Measurements from ENCODE around the gene FUT6.

FUT6 gene

GRCh38 chr19:5790559-5791520 lies 48.7 kb downstream of the FUT6 start, which contains the start of gene DUS3L:
Gene DUS3L, minus strand, starts transcription at chr19:5791163. Its CDS starts 22 bp downstream, at chr19:5791141.
- H3K9ac ChIP-seq (ENCODE audit: insufficient read length, low read depth), result peak within 1 kb of the TSS; percentile 97
- TF ChIP-seq ZNF274 (IDR thresholded peaks at IDR 0.05; ENCODE audit: low read depth, low read length) (no peak), YY1 (IDR thresholded peaks at IDR 0.05; ENCODE audit: insufficient read depth, insufficient read length) (peak; percentile 26)
- peaks cover 42% of the 10 kb centered on the region for H3K36me3 ChIP-seq (ENCODE audit: insufficient read depth, insufficient read length, low read length)
- peak; percentile 98 for DNase-seq (ENCODE audit: low read depth, low spot score)
- peak within 1 kb of the TSS; percentile 88 for H3K4me3 ChIP-seq (ENCODE audit: insufficient read length, low read depth)
- H3K4me1 ChIP-seq (ENCODE audit: insufficient read depth, insufficient read length), result peaks cover 5% of the 10 kb centered on the region
- no peaks in the 10 kb centered on the region for H3K9me3 ChIP-seq (ENCODE audit: insufficient read depth, low read length)
- H3K27me3 ChIP-seq (ENCODE audit: insufficient read depth, insufficient read length), result no peaks in the 10 kb centered on the region

DNA sequence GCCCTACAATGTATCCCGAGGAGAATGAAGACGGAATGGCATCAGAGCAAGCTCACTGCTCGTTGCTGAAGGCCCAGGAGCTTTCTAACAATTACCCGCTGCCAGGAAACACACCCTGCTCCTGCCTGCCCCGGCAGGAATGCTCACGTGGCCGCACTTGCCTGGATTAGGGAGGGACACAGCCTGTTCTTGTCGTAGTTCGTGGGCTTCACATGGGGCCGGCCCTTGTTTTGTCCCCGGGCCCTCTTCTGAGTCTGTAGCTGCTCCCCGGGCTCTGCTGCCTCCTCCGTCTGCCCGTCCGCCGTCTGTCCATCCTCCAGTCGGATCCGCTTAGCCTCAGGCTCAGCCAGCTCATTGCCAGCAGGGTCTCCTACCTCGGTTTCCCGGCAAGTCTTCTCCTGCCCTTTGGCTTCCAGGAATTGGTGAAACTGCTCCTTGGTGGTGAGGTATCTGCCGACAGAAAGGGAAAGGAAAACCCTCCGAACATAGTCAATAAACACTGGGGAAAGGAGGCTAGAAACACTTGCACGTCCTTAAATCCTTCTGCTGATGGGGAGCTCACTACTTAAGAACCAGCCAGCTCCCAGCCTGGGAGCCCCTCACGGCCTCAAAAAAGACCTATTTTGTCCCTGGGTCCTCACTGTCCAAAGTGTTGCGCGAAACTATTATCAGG lies 49.5 kb downstream of the FUT6 start:
- Histone ChIP-seq H3K9me3 (ENCODE audit: insufficient read depth, low read length) (no peaks in the 10 kb centered on the region), H3K4me1 (ENCODE audit: insufficient read depth, insufficient read length) (peaks cover 5% of the 10 kb centered on the region), H3K27me3 (ENCODE audit: insufficient read depth, insufficient read length) (no peaks in the 10 kb centered on the region), H3K4me3 (ENCODE audit: insufficient read length, low read depth) (peak overlapping the region; percentile 88), H3K9ac (ENCODE audit: insufficient read length, low read depth) (peak overlapping the region; percentile 43), H3K36me3 (ENCODE audit: insufficient read depth, insufficient read length, low read length) (peaks cover 50% of the 10 kb centered on the region)
- DNase-seq (ENCODE audit: low read depth, low spot score), result no peak
- no peak for TF ChIP-seq ZNF274 (IDR thresholded peaks at IDR 0.05; ENCODE audit: low read depth, low read length)
- TF ChIP-seq SUZ12 (IDR thresholded peaks at IDR 0.05; ENCODE audit: extremely low read depth, insufficient read depth, insufficient read length), result no peak
- no peak for TF ChIP-seq YY1 (IDR thresholded peaks at IDR 0.05; ENCODE audit: insufficient read depth, insufficient read length)

DNA sequence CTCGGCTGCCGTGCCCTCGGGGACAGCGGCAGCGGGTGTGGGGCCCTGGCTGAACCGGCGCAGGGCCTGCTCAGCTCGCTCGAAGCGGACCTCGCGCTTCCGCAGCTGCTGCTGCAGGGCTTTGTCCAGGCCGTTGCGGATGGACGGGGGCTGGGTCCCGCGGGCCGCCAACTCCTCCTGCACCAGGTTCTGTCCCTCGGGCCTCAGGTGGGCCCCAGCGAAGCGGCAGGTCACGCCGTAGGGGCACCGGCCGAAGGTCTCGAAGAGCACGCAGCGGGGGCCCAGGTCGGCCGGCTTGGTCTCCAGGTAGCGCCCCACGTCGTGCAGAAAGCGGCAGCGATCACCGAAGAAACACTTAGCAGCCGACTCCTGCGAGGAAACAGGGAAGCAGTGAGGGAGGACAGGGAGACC lies 50.1 kb downstream of the FUT6 start:
- H3K9ac ChIP-seq (ENCODE audit: insufficient read length, low read depth), result no peak overlapping the region
- H3K36me3 ChIP-seq (ENCODE audit: insufficient read depth, insufficient read length, low read length), result peaks cover 57% of the 10 kb centered on the region
- DNase-seq (ENCODE audit: low read depth, low spot score), result no peak
- TF ChIP-seq YY1 (IDR thresholded peaks at IDR 0.05; ENCODE audit: insufficient read depth, insufficient read length) (no peak), ZNF274 (IDR thresholded peaks at IDR 0.05; ENCODE audit: low read depth, low read length) (no peak), SUZ12 (IDR thresholded peaks at IDR 0.05; ENCODE audit: extremely low read depth, insufficient read depth, insufficient read length) (no peak)
- H3K27me3 ChIP-seq (ENCODE audit: insufficient read depth, insufficient read length), result no peaks in the 10 kb centered on the region
- H3K4me1 ChIP-seq (ENCODE audit: insufficient read depth, insufficient read length), result peaks cover 5% of the 10 kb centered on the region
- no peaks in the 10 kb centered on the region for H3K9me3 ChIP-seq (ENCODE audit: insufficient read depth, low read length)
- H3K4me3 ChIP-seq (ENCODE audit: insufficient read length, low read depth), result no peak overlapping the region

GRCh38 chr19:5788422-5788821 lies 51.1 kb downstream of the FUT6 start:
- Histone ChIP-seq H3K9me3 (ENCODE audit: insufficient read depth, low read length) (no peaks in the 10 kb centered on the region), H3K36me3 (ENCODE audit: insufficient read depth, insufficient read length, low read length) (peaks cover 64% of the 10 kb centered on the region), H3K27me3 (ENCODE audit: insufficient read depth, insufficient read length) (no peaks in the 10 kb centered on the region), H3K9ac (ENCODE audit: insufficient read length, low read depth) (no peak overlapping the region), H3K4me3 (ENCODE audit: insufficient read length, low read depth) (no peak overlapping the region), H3K4me1 (ENCODE audit: insufficient read depth, insufficient read length) (peaks cover 5% of the 10 kb centered on the region)
- DNase-seq (ENCODE audit: low read depth, low spot score), result no peak
- TF ChIP-seq SUZ12 (IDR thresholded peaks at IDR 0.05; ENCODE audit: extremely low read depth, insufficient read depth, insufficient read length), result no peak
- TF ChIP-seq YY1 (IDR thresholded peaks at IDR 0.05; ENCODE audit: insufficient read depth, insufficient read length), result no peak
- no peak for TF ChIP-seq ZNF274 (IDR thresholded peaks at IDR 0.05; ENCODE audit: low read depth, low read length)

GRCh38 chr19:5787409-5788182 lies 51.9 kb downstream of the FUT6 start:
- Histone ChIP-seq H3K4me3 (ENCODE audit: insufficient read length, low read depth) (no peak overlapping the region), H3K9me3 (ENCODE audit: insufficient read depth, low read length) (no peaks in the 10 kb centered on the region), H3K27me3 (ENCODE audit: insufficient read depth, insufficient read length) (no peaks in the 10 kb centered on the region), H3K9ac (ENCODE audit: insufficient read length, low read depth) (no peak overlapping the region), H3K36me3 (ENCODE audit: insufficient read depth, insufficient read length, low read length) (peaks cover 71% of the 10 kb centered on the region), H3K4me1 (ENCODE audit: insufficient read depth, insufficient read length) (peaks cover 5% of the 10 kb centered on the region)
- no peak for DNase-seq (ENCODE audit: low read depth, low spot score)
- TF ChIP-seq YY1 (IDR thresholded peaks at IDR 0.05; ENCODE audit: insufficient read depth, insufficient read length) (no peak), ZNF274 (IDR thresholded peaks at IDR 0.05; ENCODE audit: low read depth, low read length) (no peak)

DNA sequence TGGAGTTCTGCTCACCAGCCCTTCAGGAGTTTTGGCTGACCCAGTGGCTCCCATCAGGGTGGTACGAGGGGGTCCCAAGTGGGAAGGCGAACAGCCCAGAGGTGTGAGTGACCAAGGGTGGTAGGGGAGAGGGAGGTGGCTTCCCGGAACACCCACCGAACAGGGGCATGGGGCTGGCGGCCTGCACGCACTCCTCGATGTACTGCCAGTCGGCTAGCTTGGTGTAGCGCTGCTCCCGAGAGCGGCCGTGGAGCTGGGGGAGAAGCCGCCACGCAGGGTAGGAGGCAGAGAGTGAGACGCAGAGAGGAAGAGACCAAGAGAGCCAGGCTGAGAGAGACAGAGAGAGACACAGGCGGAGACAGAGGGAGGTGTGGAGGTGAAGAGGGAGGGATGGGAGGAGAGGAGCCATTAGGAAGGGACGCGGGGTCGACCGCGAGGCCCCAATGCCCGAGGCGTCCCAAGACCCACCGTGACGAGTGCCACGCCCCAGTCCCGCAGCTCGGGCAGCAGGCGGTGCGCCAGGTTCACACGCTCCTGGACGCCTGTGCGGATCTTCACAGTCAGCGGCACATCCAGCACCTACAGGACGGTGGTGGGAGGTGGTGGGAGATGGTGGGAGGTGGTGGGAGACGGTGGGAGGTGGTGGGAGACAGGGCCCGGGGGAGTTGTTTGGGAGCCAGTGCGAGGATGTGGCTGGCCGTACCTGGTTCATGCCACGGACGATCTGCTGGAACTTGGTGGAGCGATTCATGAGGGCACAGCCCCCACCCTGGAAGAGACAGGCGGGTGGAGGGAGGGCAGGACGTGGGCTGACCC lies 52.7 kb downstream of the FUT6 start:
- TF ChIP-seq SUZ12 (IDR thresholded peaks at IDR 0.05; ENCODE audit: extremely low read depth, insufficient read depth, insufficient read length), result no peak
- no peak for TF ChIP-seq YY1 (IDR thresholded peaks at IDR 0.05; ENCODE audit: insufficient read depth, insufficient read length)
- no peak for TF ChIP-seq ZNF274 (IDR thresholded peaks at IDR 0.05; ENCODE audit: low read depth, low read length)
- Histone ChIP-seq H3K4me1 (ENCODE audit: insufficient read depth, insufficient read length) (peaks cover 5% of the 10 kb centered on the region), H3K4me3 (ENCODE audit: insufficient read length, low read depth) (no peak overlapping the region), H3K9me3 (ENCODE audit: insufficient read depth, low read length) (no peaks in the 10 kb centered on the region), H3K9ac (ENCODE audit: insufficient read length, low read depth) (no peak overlapping the region), H3K36me3 (ENCODE audit: insufficient read depth, insufficient read length, low read length) (peaks cover 79% of the 10 kb centered on the region), H3K27me3 (ENCODE audit: insufficient read depth, insufficient read length) (no peaks in the 10 kb centered on the region)
- no peak for DNase-seq (ENCODE audit: low read depth, low spot score)
